GM12878 (cell line): ENCODE results near the gene BRINP3.

Experiments
- IKZF2 ChIP-seq, 2 experiments: fragments of 450-650 bp; IDR thresholded peaks; 2 replicates each; pipeline ENCODE4 v1.6.1; 2017; ENCODE audit warnings: mild to moderate bottlenecking in 2 of 2, moderate library complexity in 2 of 2
- POLR2AphosphoS5 ChIP-seq: IDR thresholded peaks from 2 replicates; pipeline ENCODE4 v1.6.1; 2011; ENCODE audit warnings: mild to moderate bottlenecking, low read length, inconsistent platforms
- RFX5 ChIP-seq: IDR thresholded peaks from 2 replicates; pipeline ENCODE4 v1.6.1; 2011; ENCODE audit warnings: low read depth, low read length, improper control_type of control experiment
- SMAD1 ChIP-seq: fragments of 450-650 bp; IDR thresholded peaks from 2 replicates; pipeline ENCODE4 v1.6.1; 2018; ENCODE audit warnings: mild to moderate bottlenecking, low read depth; ENCODE audit not compliant: partially characterized antibody
- ZNF24 ChIP-seq: fragments of 450-650 bp; IDR thresholded peaks from 2 replicates; pipeline ENCODE4 v1.6.1; 2017; ENCODE audit warnings: antibody characterized with exemption, mild to moderate bottlenecking
- TF ChIP-seq, protein P1 (sequence below): fragments of 450-650 bp; IDR thresholded peaks from 2 replicates; pipeline ENCODE4 v1.6.1; 2017; ENCODE audit warnings: mild to moderate bottlenecking, moderate library complexity
- TF ChIP-seq, protein P2 (sequence below): fragments of 450-650 bp; IDR thresholded peaks from 2 replicates; pipeline ENCODE4 v1.6.1; 2017; ENCODE audit warnings: mild to moderate bottlenecking
- TF ChIP-seq, protein P3 (sequence below): fragments of 450-650 bp; IDR thresholded peaks from 2 replicates; pipeline ENCODE4 v1.6.1; 2018; ENCODE audit warnings: borderline replicate concordance, mild to moderate bottlenecking; ENCODE audit not compliant: partially characterized antibody

DNA sequence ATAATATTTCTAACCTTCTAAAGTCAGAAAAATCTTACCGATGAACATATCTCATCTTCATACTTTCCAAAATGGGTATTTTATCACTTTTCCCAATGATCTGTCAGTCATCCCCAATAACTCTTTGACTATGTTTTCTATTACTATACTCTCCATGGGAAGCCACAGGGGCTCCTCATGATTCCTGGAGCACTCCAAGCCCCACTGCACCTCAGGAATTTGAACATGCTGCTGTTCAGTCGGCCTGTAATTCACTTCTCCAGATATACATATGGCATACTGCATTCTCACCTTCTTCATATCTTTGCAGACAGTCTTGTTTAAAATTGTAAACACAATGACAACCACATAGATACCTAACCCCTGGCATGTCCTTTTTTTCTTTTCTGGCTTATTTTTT, 333.0 kb downstream of the BRINP3 start:
- no peak for TF ChIP-seq POLR2AphosphoS5
- TF ChIP-seq IKZF2 (IDR thresholded peaks at IDR 0.05): no peak
- TF ChIP-seq, protein P1, sequence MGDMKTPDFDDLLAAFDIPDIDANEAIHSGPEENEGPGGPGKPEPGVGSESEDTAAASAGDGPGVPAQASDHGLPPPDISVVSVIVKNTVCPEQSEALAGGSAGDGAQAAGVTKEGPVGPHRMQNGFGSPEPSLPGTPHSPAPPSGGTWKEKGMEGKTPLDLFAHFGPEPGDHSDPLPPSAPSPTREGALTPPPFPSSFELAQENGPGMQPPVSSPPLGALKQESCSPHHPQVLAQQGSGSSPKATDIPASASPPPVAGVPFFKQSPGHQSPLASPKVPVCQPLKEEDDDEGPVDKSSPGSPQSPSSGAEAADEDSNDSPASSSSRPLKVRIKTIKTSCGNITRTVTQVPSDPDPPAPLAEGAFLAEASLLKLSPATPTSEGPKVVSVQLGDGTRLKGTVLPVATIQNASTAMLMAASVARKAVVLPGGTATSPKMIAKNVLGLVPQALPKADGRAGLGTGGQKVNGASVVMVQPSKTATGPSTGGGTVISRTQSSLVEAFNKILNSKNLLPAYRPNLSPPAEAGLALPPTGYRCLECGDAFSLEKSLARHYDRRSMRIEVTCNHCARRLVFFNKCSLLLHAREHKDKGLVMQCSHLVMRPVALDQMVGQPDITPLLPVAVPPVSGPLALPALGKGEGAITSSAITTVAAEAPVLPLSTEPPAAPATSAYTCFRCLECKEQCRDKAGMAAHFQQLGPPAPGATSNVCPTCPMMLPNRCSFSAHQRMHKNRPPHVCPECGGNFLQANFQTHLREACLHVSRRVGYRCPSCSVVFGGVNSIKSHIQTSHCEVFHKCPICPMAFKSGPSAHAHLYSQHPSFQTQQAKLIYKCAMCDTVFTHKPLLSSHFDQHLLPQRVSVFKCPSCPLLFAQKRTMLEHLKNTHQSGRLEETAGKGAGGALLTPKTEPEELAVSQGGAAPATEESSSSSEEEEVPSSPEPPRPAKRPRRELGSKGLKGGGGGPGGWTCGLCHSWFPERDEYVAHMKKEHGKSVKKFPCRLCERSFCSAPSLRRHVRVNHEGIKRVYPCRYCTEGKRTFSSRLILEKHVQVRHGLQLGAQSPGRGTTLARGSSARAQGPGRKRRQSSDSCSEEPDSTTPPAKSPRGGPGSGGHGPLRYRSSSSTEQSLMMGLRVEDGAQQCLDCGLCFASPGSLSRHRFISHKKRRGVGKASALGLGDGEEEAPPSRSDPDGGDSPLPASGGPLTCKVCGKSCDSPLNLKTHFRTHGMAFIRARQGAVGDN: no peak
- TF ChIP-seq RFX5: no peak
- no peak for TF ChIP-seq SMAD1
- TF ChIP-seq, protein P2, sequence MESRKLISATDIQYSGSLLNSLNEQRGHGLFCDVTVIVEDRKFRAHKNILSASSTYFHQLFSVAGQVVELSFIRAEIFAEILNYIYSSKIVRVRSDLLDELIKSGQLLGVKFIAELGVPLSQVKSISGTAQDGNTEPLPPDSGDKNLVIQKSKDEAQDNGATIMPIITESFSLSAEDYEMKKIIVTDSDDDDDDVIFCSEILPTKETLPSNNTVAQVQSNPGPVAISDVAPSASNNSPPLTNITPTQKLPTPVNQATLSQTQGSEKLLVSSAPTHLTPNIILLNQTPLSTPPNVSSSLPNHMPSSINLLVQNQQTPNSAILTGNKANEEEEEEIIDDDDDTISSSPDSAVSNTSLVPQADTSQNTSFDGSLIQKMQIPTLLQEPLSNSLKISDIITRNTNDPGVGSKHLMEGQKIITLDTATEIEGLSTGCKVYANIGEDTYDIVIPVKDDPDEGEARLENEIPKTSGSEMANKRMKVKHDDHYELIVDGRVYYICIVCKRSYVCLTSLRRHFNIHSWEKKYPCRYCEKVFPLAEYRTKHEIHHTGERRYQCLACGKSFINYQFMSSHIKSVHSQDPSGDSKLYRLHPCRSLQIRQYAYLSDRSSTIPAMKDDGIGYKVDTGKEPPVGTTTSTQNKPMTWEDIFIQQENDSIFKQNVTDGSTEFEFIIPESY: no peak
- TF ChIP-seq, protein P3, sequence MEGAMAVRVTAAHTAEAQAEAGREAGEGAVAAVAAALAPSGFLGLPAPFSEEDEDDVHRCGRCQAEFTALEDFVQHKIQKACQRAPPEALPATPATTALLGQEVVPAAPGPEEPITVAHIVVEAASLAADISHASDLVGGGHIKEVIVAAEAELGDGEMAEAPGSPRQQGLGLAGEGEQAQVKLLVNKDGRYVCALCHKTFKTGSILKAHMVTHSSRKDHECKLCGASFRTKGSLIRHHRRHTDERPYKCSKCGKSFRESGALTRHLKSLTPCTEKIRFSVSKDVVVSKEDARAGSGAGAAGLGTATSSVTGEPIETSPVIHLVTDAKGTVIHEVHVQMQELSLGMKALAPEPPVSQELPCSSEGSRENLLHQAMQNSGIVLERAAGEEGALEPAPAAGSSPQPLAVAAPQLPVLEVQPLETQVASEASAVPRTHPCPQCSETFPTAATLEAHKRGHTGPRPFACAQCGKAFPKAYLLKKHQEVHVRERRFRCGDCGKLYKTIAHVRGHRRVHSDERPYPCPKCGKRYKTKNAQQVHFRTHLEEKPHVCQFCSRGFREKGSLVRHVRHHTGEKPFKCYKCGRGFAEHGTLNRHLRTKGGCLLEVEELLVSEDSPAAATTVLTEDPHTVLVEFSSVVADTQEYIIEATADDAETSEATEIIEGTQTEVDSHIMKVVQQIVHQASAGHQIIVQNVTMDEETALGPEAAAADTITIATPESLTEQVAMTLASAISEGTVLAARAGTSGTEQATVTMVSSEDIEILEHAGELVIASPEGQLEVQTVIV: no peak
- TF ChIP-seq ZNF24: no peak
